H1 (cell line): ENCODE results near the gene FRMD5. TPM values are rescaled to one million over a fixed set of nuclear protein-coding genes. Genes with fewer than 3 reads are reported as not detected.

Source experiments
- CTCF ChIA-PET: fragments of 300-600 bp; sonication (Branson Sonifier 250); formaldehyde crosslinking; loops from one replicate; lab custom pipeline; 2021; ENCODE audit not compliant: partially characterized antibody; lab: Charles Lee
- POLR2A ChIA-PET: fragments of 300-600 bp; sonication (Branson Sonifier 250); formaldehyde crosslinking; loops from one replicate; lab custom pipeline; 2021; ENCODE audit warnings: inconsistent platforms; ENCODE audit not compliant: partially characterized antibody; lab: Charles Lee
- DNase-seq, 2 experiments: peaks; one replicate each; pipeline versions ENCODE4 v3.0.0 to v3.0.0-alpha.2; 2010 to 2022; ENCODE audit warnings: low spot score in 2 of 2, low read depth in 1 of 2, mixed read lengths in 1 of 2
- FAIRE-seq: peaks from 2 replicates; lab custom pipeline; 2011; peaks lifted over from hg19 to GRCh38; lab: Jason Lieb, UNC
- H2AFZ ChIP-seq: 2 replicates; pipeline ENCODE4 v1.8.1; 2012; ENCODE audit warnings: low read length, inconsistent platforms
- H2AK5ac ChIP-seq: 2 replicates; pipeline ENCODE4 v1.6.1; 2013; ENCODE audit warnings: low read depth, low read length
- H2BK120ac ChIP-seq: replicated peaks from 2 replicates; pipeline ENCODE3; 2013; ENCODE audit warnings: low read depth, low read length, inconsistent platforms
- H2BK12ac ChIP-seq: 2 replicates; pipeline ENCODE4 v1.6.1; 2013; ENCODE audit warnings: low read depth, low read length
- H2BK15ac ChIP-seq: 2 replicates; pipeline ENCODE4 v1.6.1; 2013; ENCODE audit warnings: low read length
- H2BK20ac ChIP-seq: 2 replicates; pipeline ENCODE4 v1.6.1; 2013; ENCODE audit warnings: low read length
- H2BK5ac ChIP-seq: 2 replicates; pipeline ENCODE4 v1.6.1; 2013; ENCODE audit warnings: low read depth, low read length
- H3K14ac ChIP-seq: 2 replicates; pipeline ENCODE4 v1.6.1; 2013; ENCODE audit warnings: inconsistent platforms; ENCODE audit not compliant: insufficient read length
- H3K18ac ChIP-seq: 2 replicates; pipeline ENCODE4 v1.6.1; 2013; ENCODE audit warnings: low read length; ENCODE audit errors: extremely low read depth
- H3K23ac ChIP-seq: 2 replicates; pipeline ENCODE4 v1.6.1; 2013; ENCODE audit warnings: inconsistent platforms; ENCODE audit not compliant: insufficient read length
- H3K23me2 ChIP-seq: 2 replicates; pipeline ENCODE4 v1.6.1; 2013; ENCODE audit warnings: low read depth, low read length
- H3K27ac ChIP-seq: 2 replicates; pipeline ENCODE4 v1.6.1; 2011; ENCODE audit warnings: low read depth, low read length, inconsistent platforms
- H3K27me3 ChIP-seq, 4 experiments: replicated peaks in 1 of 4; 1 replicate in 1 of 4; 2 replicates in 3 of 4; pipeline versions ENCODE4 v1.6.1 to v1.8.1; 2011 to 2013; ENCODE audit warnings: low read length in 3 of 4, mild to moderate bottlenecking in 3 of 4, inconsistent platforms in 2 of 4, mixed read lengths in 2 of 4, moderate library complexity in 1 of 4; ENCODE audit not compliant: control insufficient read depth in 3 of 4, insufficient read depth in 3 of 4; ENCODE audit errors: extremely low read depth in 1 of 4
- H3K36me3 ChIP-seq, 4 experiments: 2 replicates each; pipeline versions ENCODE4 v1.6.1 to v1.8.1; 2011 to 2013; ENCODE audit warnings: mild to moderate bottlenecking in 4 of 4, low read length in 3 of 4, moderate library complexity in 2 of 4, control low read depth in 1 of 4, inconsistent platforms in 1 of 4; ENCODE audit not compliant: insufficient read depth in 4 of 4, control insufficient read depth in 2 of 4
- H3K4ac ChIP-seq: replicated peaks from 2 replicates; pipeline ENCODE3; 2013; ENCODE audit warnings: low read length, low read depth, mixed read lengths, inconsistent platforms; ENCODE audit not compliant: insufficient read length
- H3K4me1 ChIP-seq, 4 experiments: replicated peaks in 1 of 4; 1 replicate in 1 of 4; 2 replicates in 3 of 4; pipeline versions ENCODE4 v1.6.1 to v1.8.1; 2011 to 2013; ENCODE audit warnings: low read length in 3 of 4, inconsistent platforms in 2 of 4, mixed read lengths in 1 of 4; ENCODE audit not compliant: insufficient read depth in 4 of 4, control insufficient read depth in 3 of 4
- H3K4me2 ChIP-seq, 2 experiments: 2 replicates each; pipeline versions ENCODE4 v1.6.1 to v1.8.1; 2011 to 2013; ENCODE audit warnings: low read depth in 2 of 2, low read length in 2 of 2, control low read depth in 1 of 2, inconsistent platforms in 1 of 2, mild to moderate bottlenecking in 1 of 2; ENCODE audit not compliant: insufficient read depth in 1 of 2
- H3K4me3 ChIP-seq, 4 experiments: fragments of 200-600, 300-600 bp in 1 of 4; sonication (generic), shearing (Covaris generic), sonication (Bioruptor Twin) in 1 of 4; 2 replicates each; pipeline versions ENCODE4 v1.5.1 to v1.8.1; 2011 to 2016; ENCODE audit warnings: low read length in 4 of 4, low read depth in 3 of 4, control low read depth in 2 of 4, inconsistent platforms in 2 of 4, mild to moderate bottlenecking in 2 of 4, mixed read lengths in 1 of 4, moderate library complexity in 1 of 4; ENCODE audit not compliant: insufficient read depth in 2 of 4; ENCODE audit errors: extremely low read depth in 1 of 4
- H3K56ac ChIP-seq: replicated peaks from 2 replicates; pipeline ENCODE3; 2013; ENCODE audit warnings: low read depth, mild to moderate bottlenecking, mixed read lengths, low read length, inconsistent platforms; ENCODE audit not compliant: insufficient read length
- H3K79me1 ChIP-seq: 2 replicates; pipeline ENCODE4 v1.6.1; 2013; ENCODE audit warnings: low read depth, low read length, control low read depth
- H3K79me2 ChIP-seq, 2 experiments: 2 replicates each; pipeline versions ENCODE4 v1.6.1 to v1.8.1; 2012 to 2013; ENCODE audit warnings: low read length in 2 of 2, mild to moderate bottlenecking in 2 of 2, inconsistent platforms in 1 of 2; ENCODE audit not compliant: insufficient read depth in 2 of 2, control insufficient read depth in 1 of 2
- H3K9ac ChIP-seq, 4 experiments: replicated peaks in 1 of 4; 1 replicate in 1 of 4; 2 replicates in 3 of 4; pipeline versions ENCODE4 v1.6.1 to v1.8.1; 2011 to 2013; ENCODE audit warnings: low read depth in 3 of 4, low read length in 3 of 4, control low read depth in 2 of 4, mild to moderate bottlenecking in 2 of 4, moderate library complexity in 2 of 4, inconsistent platforms in 1 of 4; ENCODE audit errors: extremely low read depth in 1 of 4
- H3K9me3 ChIP-seq, 2 experiments: 2 replicates each; pipeline versions ENCODE4 v1.6.1 to v1.8.1; 2012 to 2013; ENCODE audit warnings: mild to moderate bottlenecking in 2 of 2, moderate library complexity in 2 of 2, control low read depth in 1 of 2, inconsistent platforms in 1 of 2, low read depth in 1 of 2, low read length in 1 of 2, mixed read lengths in 1 of 2; ENCODE audit not compliant: insufficient read depth in 2 of 2
- H4K20me1 ChIP-seq, 2 experiments: replicated peaks in 1 of 2; 2 replicates each; pipeline versions ENCODE3 to v1.8.1; 2011 to 2013; ENCODE audit warnings: inconsistent platforms in 2 of 2, low read length in 2 of 2, mild to moderate bottlenecking in 1 of 2; ENCODE audit not compliant: insufficient read depth in 2 of 2, control insufficient read depth in 1 of 2
- H4K5ac ChIP-seq: 2 replicates; pipeline ENCODE4 v1.6.1; 2013; ENCODE audit warnings: low read length, low read depth, mixed read lengths, inconsistent platforms; ENCODE audit not compliant: insufficient read length
- H4K8ac ChIP-seq: 2 replicates; pipeline ENCODE4 v1.8.0; 2013; ENCODE audit warnings: mild to moderate bottlenecking, moderate library complexity, low read length, inconsistent platforms; ENCODE audit not compliant: insufficient read depth; ENCODE audit errors: extremely low read depth
- H4K91ac ChIP-seq: replicated peaks from 2 replicates; pipeline ENCODE3; 2013; ENCODE audit warnings: low read length, mixed read lengths, inconsistent platforms; ENCODE audit not compliant: insufficient read length
- ATF3 ChIP-seq: IDR thresholded peaks from 2 replicates; pipeline ENCODE4 v1.6.1; 2011; ENCODE audit warnings: low read depth, mild to moderate bottlenecking, low read length; ENCODE audit not compliant: insufficient read depth
- CTCF ChIP-seq, 3 experiments: IDR thresholded peaks; 1 replicate in 2 of 3; 2 replicates in 1 of 3; pipeline versions ENCODE4 v1.5.1 to v1.6.1; 2011; ENCODE audit warnings: low read length in 3 of 3, mild to moderate bottlenecking in 3 of 3, inconsistent platforms in 2 of 3, low read depth in 1 of 3, moderate library complexity in 1 of 3; ENCODE audit not compliant: insufficient read depth in 1 of 3; ENCODE audit errors: control extremely low read depth in 1 of 3
- GABPA ChIP-seq: IDR thresholded peaks from 2 replicates; pipeline ENCODE4 v1.6.1; 2011; ENCODE audit warnings: mild to moderate bottlenecking, low read length, moderate library complexity, borderline replicate concordance; ENCODE audit not compliant: insufficient read depth
- KDM5A ChIP-seq: fragments of 200-600 bp; IDR thresholded peaks from 2 replicates; pipeline ENCODE4 v1.7.1; 2012; ENCODE audit warnings: mild to moderate bottlenecking, low read length, inconsistent platforms, mixed read lengths
- RFX5 ChIP-seq: IDR thresholded peaks from 2 replicates; pipeline ENCODE4 v1.6.1; 2011; ENCODE audit warnings: low read depth, low read length, improper control_type of control experiment, borderline replicate concordance
- RNF2 ChIP-seq: fragments of 200-900, 300-1000 bp; sonication (generic); IDR thresholded peaks from 2 replicates; pipeline ENCODE4 v1.7.1; 2016; ENCODE audit warnings: borderline replicate concordance, low read depth, mild to moderate bottlenecking, antibody characterized with exemption, low read length; ENCODE audit not compliant: poor library complexity, severe bottlenecking; ENCODE audit errors: missing control alignments
- RXRA ChIP-seq: IDR thresholded peaks from 2 replicates; pipeline ENCODE4 v1.6.1; 2011; ENCODE audit warnings: low read depth, mild to moderate bottlenecking, low read length, moderate library complexity; ENCODE audit not compliant: insufficient read depth
- SIN3A ChIP-seq, 2 experiments: IDR thresholded peaks in 1 of 2; conservative IDR thresholded peaks in 1 of 2; 2 replicates each; pipeline ENCODE4 v1.6.1; 2011 to 2012; ENCODE audit warnings: low read length in 2 of 2, improper control_type of control experiment in 1 of 2, low read depth in 1 of 2, mild to moderate bottlenecking in 1 of 2
- TAF7 ChIP-seq: optimal IDR thresholded peaks from 2 replicates; pipeline ENCODE3; 2011; ENCODE audit warnings: low read depth, mild to moderate bottlenecking, inconsistent platforms, low read length, moderate library complexity, borderline replicate concordance
- WGBS, 2 experiments: shearing (Covaris generic) in 1 of 2; methylation state at CpG; one replicate each; pipeline versions ENCODE4 v1.1.6 to v1.1.7; 2013 to 2015; ENCODE audit warnings: low lambda C conversion rate in 2 of 2, mixed read lengths in 2 of 2, inconsistent platforms in 1 of 2, low coverage in 1 of 2, missing lambda C conversion rate in 1 of 2; ENCODE audit not compliant: insufficient replicate concordance in 2 of 2, insufficient coverage in 1 of 2, insufficient read length in 1 of 2; ENCODE audit errors: extremely low coverage in 1 of 2, missing lambda C conversion rate in 1 of 2; 5-methylcytosine and 5-hydroxymethylcytosine counted together
- polyA plus RNA-seq, 7 experiments: library from polyadenylated mRNA; depleted of rRNA in 3 of 7; stranded (reverse) in 5 of 7; unstranded in 2 of 7; fragments of >200 nt in 5 of 7; fragments of 200-250 nt in 2 of 7; gene quantifications; 1 replicate in 5 of 7; 2 replicates in 1 of 7; 4 replicates in 1 of 7; pipeline versions ENCODE4 v1.2.1 to v1.2.3, GENCODE V29; 2011 to 2013; ENCODE audit warnings: missing spikeins in 2 of 7, mixed read lengths in 2 of 7
- total RNA-seq: library from RNA; stranded (reverse); fragmentation: NEBNext Ultra II Directional; extraction: Animal tissue kit (Norgen Biotek cat#: 25700); gene quantifications from 2 replicates; pipeline ENCODE4 v1.2.1, GENCODE V29; 2021

The FRMD5 gene
- total and polyA plus RNA-seq, 2 of the 8 experiments (the other 6 are each of a cell fraction or from before 2014, with no cell fraction given) = 10.1 to 12.6 TPM

GRCh38 chr15:43886558-43886957 lies 308.5 kb downstream of the FRMD5 start:
- no peak overlapping the region for H3K23ac ChIP-seq
- peaks cover 0 to 3% (median under 1%) of the 10 kb centered on the region in 4 experiments; a peak in 4 of 8 replicates for H3K36me3 ChIP-seq
- H3K14ac ChIP-seq = no peak overlapping the region
- no peak overlapping the region for H2BK12ac ChIP-seq
- H3K79me1 ChIP-seq = no peaks in the 10 kb centered on the region
- H2AK5ac ChIP-seq = no peak overlapping the region
- H3K4me3 ChIP-seq = no peak overlapping the region
- no peak overlapping the region for H2BK20ac ChIP-seq
- H3K27me3 ChIP-seq = no peaks in the 10 kb centered on the region
- H3K79me2 ChIP-seq = no peaks in the 10 kb centered on the region
- H3K23me2 ChIP-seq = no peaks in the 10 kb centered on the region
- 89% methylated on average over 4 of the region's 4 CpGs; no CpG with 5 or more reads in 1 of the 2 experiments for WGBS, 2 experiments
- no peak overlapping the region for H2AFZ ChIP-seq
- H3K18ac ChIP-seq = no peak overlapping the region
- no peak overlapping the region for H4K91ac ChIP-seq
- H3K4me2 ChIP-seq = no peak overlapping the region
- POLR2A ChIA-PET = interaction anchor here (0.8 to 1.6 kb wide), 3 partner anchors 8 to 100 kb away, joined by 3 read pairs; no protein-coding TSS in a partner anchor
- no peak overlapping the region for H3K9ac ChIP-seq
- no peak overlapping the region for H2BK15ac ChIP-seq
- CTCF ChIA-PET = interaction anchor here (0.9 to 1.9 kb wide), 6 partner anchors 13 to 318 kb away, joined by 3 to 5 read pairs (median 4); no protein-coding TSS in a partner anchor
- no peak overlapping the region for H2BK5ac ChIP-seq
- no peaks in the 10 kb centered on the region for H4K20me1 ChIP-seq
- no peak overlapping the region for H4K5ac ChIP-seq
- FAIRE-seq (no peak), DNase-seq (no peak)
- H3K9me3 ChIP-seq = no peaks in the 10 kb centered on the region
- H3K56ac ChIP-seq = no peak overlapping the region
- peaks cover 0 to 2% (median under 1%) of the 10 kb centered on the region in 4 experiments; a peak in 3 of 7 replicates for H3K4me1 ChIP-seq
- no peak overlapping the region for H3K27ac ChIP-seq
- H4K8ac ChIP-seq = no peak overlapping the region
- H3K4ac ChIP-seq = no peak overlapping the region
- no peak overlapping the region for H2BK120ac ChIP-seq
- TF ChIP-seq KDM5A (no peak), TAF7 (no peak), ATF3 (no peak), SIN3A (conservative IDR thresholded peaks at IDR 0.05 in 1 of 2, IDR thresholded peaks at IDR 0.05 in 1 of 2; ENCODE audit: low read depth in 1 of 2, low read length in 2 of 2) (no peak), CTCF (IDR thresholded peaks at IDR 0.05; ENCODE audit: control extremely low read depth in 1 of 3, insufficient read depth in 1 of 3, low read depth in 1 of 3, low read length in 3 of 3) (no peak), RXRA (no peak), RNF2 (no peak), RFX5 (no peak), GABPA (no peak)
